Measurements from ENCODE around the gene SCAPER. TPM values are rescaled to one million over a fixed set of nuclear protein-coding genes. Genes with fewer than 3 reads are reported as not detected.
A peak's percentile ranks its signal among the peaks of the same experiment; 100 is the strongest.

Gene SCAPER
- total RNA-seq, 1 experiment from 2014 or later: 10.3 TPM

DNA sequence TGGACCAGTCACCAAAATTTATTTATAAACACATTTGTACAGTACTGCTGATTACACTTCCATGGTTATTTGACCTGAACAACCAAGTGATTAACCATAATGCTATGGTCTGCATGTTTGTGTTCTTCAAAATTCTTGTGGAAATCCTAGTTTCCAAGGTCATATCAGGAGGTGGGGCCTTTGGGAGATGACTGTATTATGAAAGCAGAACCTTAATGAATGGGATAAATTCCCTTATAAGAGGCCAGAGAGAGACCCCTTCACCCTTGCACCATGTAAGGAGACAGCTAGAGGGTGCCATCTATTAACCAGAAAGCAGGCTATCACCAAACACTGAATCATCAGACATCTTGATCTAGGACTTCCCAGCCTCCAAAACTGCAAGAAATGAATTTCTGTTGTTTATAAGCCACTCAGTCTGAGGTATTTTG, 1.9 kb downstream of the SCAPER start:
- Mint-ChIP-seq H3K4me3 (peak overlapping the region; percentile 89), H3K36me3 (peaks cover 18% of the 10 kb centered on the region), H3K9me3 (peaks cover 14% of the 10 kb centered on the region), H3K4me1 (peaks cover 23% of the 10 kb centered on the region), H3K27ac (no peak overlapping the region), H3K27me3 (ENCODE audit: low read depth) (peaks cover 27% of the 10 kb centered on the region)
- CTCF ChIA-PET: interaction anchor here (1.0 kb wide), 1 partner anchor 121 kb away, joined by 6 read pairs; no protein-coding TSS in a partner anchor
- DNase-seq (ENCODE audit: low spot score) (no peak), ATAC-seq (no peak)
- POLR2A ChIA-PET: no interaction called here
- TF ChIP-seq ATF1 (CRISPR knock-in tag; IDR thresholded peaks at IDR 0.05) (no peak), NFATC4 (CRISPR knock-in tag; IDR thresholded peaks at IDR 0.05) (no peak), ZNF219 (CRISPR knock-in tag; IDR thresholded peaks at IDR 0.05; ENCODE audit: borderline replicate concordance) (no peak), MLX (CRISPR knock-in tag; IDR thresholded peaks at IDR 0.05) (no peak), CREB1 (CRISPR knock-in tag; IDR thresholded peaks at IDR 0.05) (no peak), FOXK1 (CRISPR knock-in tag; IDR thresholded peaks at IDR 0.05) (no peak), TEAD1 (CRISPR knock-in tag; IDR thresholded peaks at IDR 0.05) (no peak), ZNF532 (CRISPR knock-in tag; IDR thresholded peaks at IDR 0.05; ENCODE audit: borderline replicate concordance) (no peak), NR2C2 (CRISPR knock-in tag; IDR thresholded peaks at IDR 0.05) (no peak), ZNF281 (CRISPR knock-in tag; IDR thresholded peaks at IDR 0.05) (no peak), KAT7 (CRISPR knock-in tag; IDR thresholded peaks at IDR 0.05; ENCODE audit: borderline replicate concordance) (no peak), TP53 (CRISPR knock-in tag; IDR thresholded peaks at IDR 0.05) (no peak), SMAD4 (CRISPR knock-in tag; IDR thresholded peaks at IDR 0.05) (no peak)
- TF ChIP-seq, protein P1, sequence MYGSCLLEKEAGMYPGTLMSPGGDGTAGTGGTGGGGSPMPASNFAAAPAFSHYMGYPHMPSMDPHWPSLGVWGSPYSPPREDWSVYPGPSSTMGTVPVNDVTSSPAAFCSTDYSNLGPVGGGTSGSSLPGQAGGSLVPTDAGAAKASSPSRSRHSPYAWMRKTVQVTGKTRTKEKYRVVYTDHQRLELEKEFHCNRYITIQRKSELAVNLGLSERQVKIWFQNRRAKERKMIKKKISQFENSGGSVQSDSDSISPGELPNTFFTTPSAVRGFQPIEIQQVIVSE (CRISPR knock-in tag; IDR thresholded peaks at IDR 0.05; ENCODE audit: borderline replicate concordance): no peak
- TF ChIP-seq, protein P2, sequence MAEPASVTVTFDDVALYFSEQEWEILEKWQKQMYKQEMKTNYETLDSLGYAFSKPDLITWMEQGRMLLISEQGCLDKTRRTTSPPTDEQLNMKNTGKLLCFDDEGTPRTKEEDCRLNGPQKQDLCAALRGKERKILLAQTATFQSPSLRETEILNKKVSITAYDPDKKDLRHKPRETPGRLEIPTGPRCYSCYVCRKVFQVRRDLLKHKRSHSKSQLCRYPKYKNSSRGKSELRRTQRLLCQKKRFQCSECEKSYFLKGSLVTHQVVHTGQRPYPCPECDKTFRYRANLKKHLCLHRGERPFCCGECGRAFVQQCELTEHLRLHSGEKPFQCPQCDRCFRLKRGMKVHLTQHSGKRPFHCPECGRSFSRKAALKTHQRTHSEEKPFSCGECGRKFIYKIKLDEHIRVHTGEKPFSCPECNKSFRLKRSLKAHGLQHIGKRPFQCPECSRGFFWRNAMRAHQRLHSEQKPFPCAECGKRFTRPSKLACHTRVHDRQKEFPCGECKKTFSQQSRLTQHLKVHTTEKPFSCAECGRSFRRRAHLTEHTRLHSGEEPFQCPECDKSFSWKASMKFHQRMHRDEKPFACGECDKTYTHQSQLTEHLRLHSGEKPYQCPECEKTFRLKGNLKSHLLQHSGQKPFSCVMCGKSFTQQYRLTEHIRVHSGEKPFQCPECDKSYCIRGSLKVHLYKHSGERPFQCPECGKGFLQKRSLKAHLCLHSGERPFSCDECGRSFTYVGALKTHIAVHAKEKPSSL (CRISPR knock-in tag; conservative IDR thresholded peaks at IDR 0.05): no peak
- TF ChIP-seq, protein P3, sequence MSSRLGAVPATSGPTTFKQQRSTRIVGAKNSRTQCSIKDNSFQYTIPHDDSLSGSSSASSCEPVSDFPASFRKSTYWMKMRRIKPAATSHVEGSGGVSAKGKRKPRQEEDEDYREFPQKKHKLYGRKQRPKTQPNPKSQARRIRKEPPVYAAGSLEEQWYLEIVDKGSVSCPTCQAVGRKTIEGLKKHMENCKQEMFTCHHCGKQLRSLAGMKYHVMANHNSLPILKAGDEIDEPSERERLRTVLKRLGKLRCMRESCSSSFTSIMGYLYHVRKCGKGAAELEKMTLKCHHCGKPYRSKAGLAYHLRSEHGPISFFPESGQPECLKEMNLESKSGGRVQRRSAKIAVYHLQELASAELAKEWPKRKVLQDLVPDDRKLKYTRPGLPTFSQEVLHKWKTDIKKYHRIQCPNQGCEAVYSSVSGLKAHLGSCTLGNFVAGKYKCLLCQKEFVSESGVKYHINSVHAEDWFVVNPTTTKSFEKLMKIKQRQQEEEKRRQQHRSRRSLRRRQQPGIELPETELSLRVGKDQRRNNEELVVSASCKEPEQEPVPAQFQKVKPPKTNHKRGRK (CRISPR knock-in tag; IDR thresholded peaks at IDR 0.05; ENCODE audit: borderline replicate concordance): no peak

Data from WTC11 (cell line).